Parathyroid adenoma (tissue), 2 donors: ENCODE measurements around the gene NANOS2.
"Not testable (repeated sequence)": the region's sequence is repeated elsewhere in the genome, so short reads cannot be mapped to it uniquely, and the experiment has no call there.

Experiments used
- H2AFZ ChIP-seq: fragments of 300-600 bp; sonication (generic); one replicate; pipeline ENCODE4 v1.7.0; 2017; ENCODE audit warnings: antibody characterized with exemption, mild to moderate bottlenecking
- H3K27ac ChIP-seq: fragments of 300-600 bp; sonication (generic); one replicate; pipeline ENCODE4 v1.7.0; 2017
- H3K27me3 ChIP-seq: fragments of 300-600 bp; sonication (generic); one replicate; pipeline ENCODE4 v1.7.0; 2017; ENCODE audit warnings: low read length; ENCODE audit not compliant: control insufficient read depth, insufficient read depth
- H3K36me3 ChIP-seq: fragments of 300-600 bp; sonication (generic); one replicate; pipeline ENCODE4 v1.7.0; 2017; ENCODE audit warnings: low read length; ENCODE audit not compliant: control insufficient read depth, insufficient read depth
- H3K4me1 ChIP-seq: fragments of 300-600 bp; sonication (generic); one replicate; pipeline ENCODE4 v1.7.0; 2017; ENCODE audit warnings: control low read depth
- H3K4me2 ChIP-seq: fragments of 300-600 bp; sonication (generic); one replicate; pipeline ENCODE4 v1.7.0; 2017; ENCODE audit warnings: low read length
- H3K4me3 ChIP-seq: fragments of 300-600 bp; sonication (generic); one replicate; pipeline ENCODE4 v1.7.0; 2017; ENCODE audit warnings: low read depth, low read length
- H3K79me2 ChIP-seq: fragments of 300-600 bp; sonication (generic); one replicate; pipeline ENCODE4 v1.7.0; 2017; ENCODE audit warnings: control low read depth
- H3K9ac ChIP-seq: fragments of 300-600 bp; sonication (generic); one replicate; pipeline ENCODE4 v1.7.0; 2017; ENCODE audit warnings: mild to moderate bottlenecking
- H3K9me3 ChIP-seq: fragments of 300-600 bp; sonication (generic); one replicate; pipeline ENCODE4 v1.7.0; 2017; ENCODE audit warnings: low read length; ENCODE audit not compliant: control insufficient read depth
- CTCF ChIP-seq: fragments of 300-600 bp; sonication (generic); IDR thresholded peaks from one replicate; pipeline ENCODE4 v1.7.0; 2017; ENCODE audit warnings: antibody characterized with exemption, mild to moderate bottlenecking
- donor health status: primary hyperparathyroidism.

Gene NANOS2

DNA sequence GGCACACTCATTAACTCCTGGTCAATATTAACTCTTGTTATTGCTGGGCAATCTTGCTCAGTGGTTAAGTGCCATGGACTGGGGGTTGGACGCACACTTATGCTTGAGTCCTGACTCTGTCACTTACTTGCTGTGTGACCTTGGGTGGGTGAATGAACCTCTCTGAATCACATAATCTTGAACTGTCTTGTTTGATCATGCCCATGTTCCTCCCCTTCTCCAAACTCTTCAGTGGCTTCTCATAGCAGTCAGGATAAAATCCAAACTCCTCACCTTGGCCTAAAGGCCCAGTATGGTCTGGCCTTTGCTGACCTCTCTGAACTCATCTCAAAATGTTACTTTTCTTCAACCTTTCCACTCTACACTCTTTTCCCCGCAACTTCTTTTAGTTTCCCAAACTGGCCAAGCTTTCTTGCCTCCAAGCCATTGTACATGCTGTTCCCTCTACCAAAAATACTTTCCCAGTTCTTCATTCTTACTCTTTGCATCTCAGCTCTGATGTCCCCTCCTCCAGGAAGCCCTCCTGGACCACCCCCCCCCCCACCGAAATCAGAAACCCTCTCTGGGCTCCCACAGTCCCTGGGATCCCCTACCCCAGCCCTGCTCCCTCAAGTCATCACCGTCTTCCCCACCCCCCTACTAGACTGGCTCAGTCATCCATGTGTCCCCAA lies 14.5 kb downstream of the NANOS2 start:
- Histone ChIP-seq H3K4me2 (peak overlapping the region; percentile 90), H3K4me1 (peaks cover 6% of the 10 kb centered on the region), H3K79me2 (no peaks in the 10 kb centered on the region), H3K36me3 (no peaks in the 10 kb centered on the region), H3K4me3 (no peak overlapping the region), H3K27me3 (no peaks in the 10 kb centered on the region), H3K27ac (no peak overlapping the region), H3K9me3 (no peaks in the 10 kb centered on the region), H2AFZ (no peak overlapping the region), H3K9ac (no peak overlapping the region)
- no peak for TF ChIP-seq CTCF

DNA sequence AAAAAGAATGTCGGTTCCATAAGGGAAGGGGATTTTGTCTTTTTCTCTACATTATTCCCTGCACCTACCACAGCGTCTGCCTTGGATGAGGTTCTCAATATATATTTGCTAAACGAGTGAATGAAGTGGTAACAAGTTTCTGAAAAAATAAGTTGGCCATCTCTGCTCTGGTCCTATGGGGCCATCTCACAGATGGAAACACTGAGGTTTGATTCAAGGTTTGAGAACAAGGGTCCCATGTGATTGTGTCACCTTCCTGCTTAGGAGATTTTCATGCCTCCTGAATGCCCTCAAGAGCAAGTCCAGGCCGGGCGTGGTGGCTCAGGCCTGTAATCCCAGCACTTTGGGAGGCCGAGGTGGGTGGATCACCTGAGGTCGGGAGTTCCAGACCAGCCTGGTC lies 15.3 kb downstream of the NANOS2 start:
- Histone ChIP-seq H3K27ac (no peak overlapping the region), H2AFZ (no peak overlapping the region), H3K4me1 (peaks cover 6% of the 10 kb centered on the region), H3K4me3 (no peak overlapping the region), H3K27me3 (no peaks in the 10 kb centered on the region), H3K36me3 (no peaks in the 10 kb centered on the region), H3K9me3 (no peaks in the 10 kb centered on the region), H3K79me2 (no peaks in the 10 kb centered on the region), H3K9ac (no peak overlapping the region), H3K4me2 (no peak overlapping the region)
- no peak for TF ChIP-seq CTCF

DNA sequence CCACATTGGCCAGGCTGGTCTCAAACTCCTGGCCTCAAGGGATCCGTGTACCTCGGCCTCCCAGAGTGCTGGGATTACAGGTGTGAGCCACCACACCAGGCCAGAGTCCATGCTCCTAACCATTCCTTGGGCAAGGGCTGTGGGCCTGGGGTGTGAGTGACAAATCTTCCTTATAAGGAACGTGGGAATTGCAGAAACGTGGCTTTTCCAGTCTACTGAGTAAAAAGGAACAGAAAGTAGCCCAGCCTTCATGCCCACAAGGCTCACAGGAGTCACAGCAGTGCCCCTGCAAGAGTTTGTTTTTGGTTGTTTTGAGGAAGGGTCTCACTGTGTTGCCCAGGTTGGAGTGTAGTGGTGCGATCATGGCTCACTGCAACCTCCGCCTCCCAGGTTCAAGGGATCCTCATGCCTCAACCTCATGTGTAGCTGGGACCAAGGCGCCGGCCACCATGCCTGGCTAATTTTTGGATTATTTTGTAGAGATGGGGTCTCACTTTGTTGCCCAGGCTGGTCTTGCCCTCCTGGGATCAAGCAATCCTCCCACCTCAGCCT lies 17.2 kb downstream of the NANOS2 start:
- no peak for TF ChIP-seq CTCF
- Histone ChIP-seq H3K4me1 (peaks cover 3% of the 10 kb centered on the region), H3K4me2 (no peak overlapping the region), H2AFZ (no peak overlapping the region), H3K9me3 (no peaks in the 10 kb centered on the region), H3K4me3 (no peak overlapping the region), H3K27me3 (no peaks in the 10 kb centered on the region), H3K79me2 (no peaks in the 10 kb centered on the region), H3K36me3 (no peaks in the 10 kb centered on the region), H3K9ac (no peak overlapping the region), H3K27ac (no peak overlapping the region)

DNA sequence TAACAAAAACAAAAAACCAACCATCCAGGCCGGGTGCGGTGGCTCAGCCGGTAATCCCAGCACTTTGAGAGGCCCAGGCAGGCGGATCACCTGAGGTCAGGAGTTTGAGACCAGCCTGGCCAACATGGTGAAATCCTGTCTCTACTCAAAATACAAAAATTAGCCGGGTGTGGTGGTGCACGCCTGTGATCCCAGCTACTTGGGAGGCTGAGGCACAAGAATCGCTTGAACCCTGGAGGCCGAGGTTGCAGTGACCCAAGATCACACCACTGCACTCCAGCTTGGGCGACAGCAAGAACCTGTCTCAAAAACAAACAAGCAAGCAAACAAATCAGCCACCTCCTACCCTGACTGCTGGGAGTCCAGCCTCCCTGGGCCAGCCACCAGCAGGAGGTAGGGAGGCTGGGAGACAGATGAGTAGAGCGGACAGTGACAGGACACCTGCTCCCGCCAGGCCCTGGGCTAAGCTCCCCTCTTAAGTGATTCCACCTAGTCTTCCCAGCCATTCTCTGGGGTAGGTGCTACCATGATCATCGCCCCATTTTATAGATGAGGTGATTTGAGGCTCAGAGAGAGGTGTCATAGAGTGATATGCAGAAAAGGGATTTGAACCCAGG lies 18.5 kb downstream of the NANOS2 start:
- not testable (repeated sequence) for H3K4me2 ChIP-seq, H2AFZ ChIP-seq, H3K9me3 ChIP-seq, H3K36me3 ChIP-seq, H3K4me1 ChIP-seq, H3K27me3 ChIP-seq, H3K4me3 ChIP-seq, H3K9ac ChIP-seq, H3K79me2 ChIP-seq, H3K27ac ChIP-seq

DNA sequence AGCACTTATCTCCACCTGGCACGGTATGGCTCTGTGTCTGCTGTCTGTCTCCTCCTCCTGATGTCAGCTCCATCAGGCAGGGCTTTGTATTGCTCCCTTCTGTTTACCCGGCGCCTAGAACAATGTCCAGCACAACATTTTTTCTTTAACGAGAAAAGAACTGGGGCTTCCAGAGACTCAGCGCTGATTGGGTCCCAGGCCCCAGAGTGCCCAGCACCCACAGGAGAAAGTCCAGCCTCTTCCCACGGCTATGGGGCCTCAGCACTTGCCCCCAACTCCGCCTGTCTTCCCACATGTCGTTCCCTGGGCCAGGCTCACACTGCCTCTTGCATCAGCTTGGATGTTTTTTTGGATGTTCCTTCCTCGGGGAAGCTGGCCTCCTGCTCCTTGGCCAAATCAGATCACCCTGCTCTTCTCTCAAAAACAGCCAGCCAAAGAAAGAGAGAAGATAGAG lies 19.0 kb downstream of the NANOS2 start:
- no peaks in the 10 kb centered on the region for H3K79me2 ChIP-seq
- peaks cover 2% of the 10 kb centered on the region for H3K4me1 ChIP-seq
- no peaks in the 10 kb centered on the region for H3K9me3 ChIP-seq
- H3K27me3 ChIP-seq = no peaks in the 10 kb centered on the region
- no peaks in the 10 kb centered on the region for H3K36me3 ChIP-seq
- no peak overlapping the region for H3K27ac ChIP-seq
- H2AFZ ChIP-seq = no peak overlapping the region
- TF ChIP-seq CTCF = no peak
- no peak overlapping the region for H3K4me2 ChIP-seq
- no peak overlapping the region for H3K9ac ChIP-seq
- no peak overlapping the region for H3K4me3 ChIP-seq
